PC-9 (cell line): ENCODE results near the gene TEX53. TPM values are rescaled to one million over a fixed set of nuclear protein-coding genes. Genes with fewer than 3 reads are reported as not detected.

ENCODE experiments used
- BruUV-seq: library from RNA; stranded (reverse); fragments of 400-500 nt; replicated peaks from 2 replicates; lab custom pipeline; 2021; lab: Mats Ljungman, UMichigan
- CTCF ChIA-PET: fragments of 300-600 bp; sonication (Branson Sonifier 250); formaldehyde crosslinking; loops from one replicate; lab custom pipeline; 2022; ENCODE audit warnings: antibody characterized with exemption; lab: Charles Lee
- POLR2A ChIA-PET: fragments of 300-600 bp; sonication (Branson Sonifier 250); formaldehyde crosslinking; loops from one replicate; lab custom pipeline; 2022; ENCODE audit warnings: antibody characterized with exemption; ENCODE audit not compliant: unreplicated experiment; lab: Charles Lee
- DNase-seq, 2 experiments: peaks; one replicate each; pipeline versions ENCODE4 v3.0.0 to v3.0.0-alpha.2; 2015 to 2022; ENCODE audit warnings: mixed read lengths in 1 of 2
- H2AFZ ChIP-seq: fragments of 200-600 bp; sonication (generic); 2 replicates; pipeline ENCODE4 v1.8.1; 2017; ENCODE audit warnings: antibody characterized with exemption
- H3F3A ChIP-seq: fragments of 200-600 bp; sonication (generic); 2 replicates; pipeline ENCODE4 v1.8.1; 2017; ENCODE audit warnings: antibody characterized with exemption, mild to moderate bottlenecking, low read depth; ENCODE audit not compliant: insufficient read depth
- H3K27ac ChIP-seq: fragments of 200-600 bp; sonication (generic); 2 replicates; pipeline ENCODE4 v1.6.1; 2016; ENCODE audit warnings: mixed run types
- H3K27me3 ChIP-seq: fragments of 200-600 bp; sonication (generic); 2 replicates; pipeline ENCODE4 v1.6.1; 2016; ENCODE audit warnings: low read depth, mixed run types; ENCODE audit not compliant: insufficient read depth
- H3K36me3 ChIP-seq: fragments of 200-600 bp; sonication (generic); 2 replicates; pipeline ENCODE4 v1.6.1; 2016; ENCODE audit warnings: low read depth, mixed run types
- H3K4me1 ChIP-seq: fragments of 200-600 bp; sonication (generic); replicated peaks from 2 replicates; pipeline ENCODE4 v1.6.1; 2016; ENCODE audit warnings: mixed run types; ENCODE audit not compliant: insufficient read depth
- H3K4me2 ChIP-seq: fragments of 200-600 bp; sonication (generic); 2 replicates; pipeline ENCODE4 v1.6.1; 2017; ENCODE audit warnings: mixed run types
- H3K4me3 ChIP-seq: fragments of 200-600 bp; sonication (generic); 2 replicates; pipeline ENCODE4 v1.6.1; 2016; ENCODE audit warnings: mixed run types
- H3K79me2 ChIP-seq: fragments of 200-600 bp; sonication (generic); 2 replicates; pipeline ENCODE4 v1.6.1; 2017; ENCODE audit warnings: low read depth, mixed run types
- H3K9me2 ChIP-seq: fragments of 200-600 bp; sonication (generic); 2 replicates; pipeline ENCODE4 v1.8.1; 2017; ENCODE audit warnings: mild to moderate bottlenecking; ENCODE audit not compliant: insufficient read depth
- H3K9me3 ChIP-seq: fragments of 200-600 bp; sonication (generic); 2 replicates; pipeline ENCODE4 v1.8.1; 2016; ENCODE audit warnings: low read depth; ENCODE audit not compliant: insufficient read depth
- H4K20me1 ChIP-seq: fragments of 200-600 bp; sonication (generic); 2 replicates; pipeline ENCODE4 v1.8.1; 2017; ENCODE audit not compliant: insufficient read depth
- EZH2 ChIP-seq: fragments of 200-600 bp; sonication (generic); IDR thresholded peaks from 2 replicates; pipeline ENCODE4 v1.8.0; 2017; ENCODE audit warnings: antibody characterized with exemption, low read depth
- intact Hi-C: fragments of 100-400 bp; cut with micrococcal nuclease; formaldehyde crosslinking; loops from one replicate; pipeline ENCODE4 v1.10.0; 2022; ENCODE audit not compliant: unreplicated experiment
- total RNA-seq: library from RNA; stranded (reverse); gene quantifications from 2 replicates; pipeline ENCODE4 v1.2.3, GENCODE V29; 2021
- TF ChIP-seq, protein P1 (sequence below): fragments of 200-600 bp; sonication (generic); conservative IDR thresholded peaks from 2 replicates; pipeline ENCODE4 v1.6.1; 2017; ENCODE audit warnings: mixed run types, antibody characterized with exemption, mild to moderate bottlenecking, moderate library complexity

TEX53 gene
- total RNA-seq, 1 experiment from 2014 or later, result not detected

DNA sequence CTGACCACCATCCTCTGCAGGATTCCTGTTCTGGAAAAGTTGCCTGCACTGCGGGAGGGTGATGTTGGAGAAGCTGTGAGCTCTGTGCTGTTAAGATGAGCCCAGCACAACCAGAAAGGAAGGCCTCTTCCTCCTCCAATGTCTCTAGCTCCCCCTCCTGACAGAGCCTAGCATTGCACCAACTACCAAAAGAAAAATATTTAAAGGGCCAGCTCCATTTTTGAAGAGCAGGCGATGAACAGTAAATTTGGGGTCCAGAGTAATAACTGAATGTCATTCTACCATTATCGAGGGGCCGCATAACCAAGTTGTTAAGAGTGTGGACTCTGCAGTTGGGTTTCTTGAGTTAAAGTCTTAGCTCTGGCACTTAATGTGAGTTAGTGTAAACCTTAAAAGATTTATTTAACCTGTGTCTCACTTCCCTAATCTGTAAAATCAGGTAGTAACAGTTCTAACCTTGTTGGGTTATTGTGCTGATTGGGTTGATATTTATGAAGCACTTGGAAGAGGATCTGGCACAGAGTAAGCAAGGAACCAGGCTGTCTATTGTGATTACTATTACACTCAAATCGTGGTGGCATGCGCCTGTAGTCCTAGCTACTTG is 3.9 kb downstream of the TEX53 start:
- Histone ChIP-seq H3K36me3 (no peaks in the 10 kb centered on the region), H3K4me2 (no peak overlapping the region), H3K4me3 (no peak overlapping the region), H3K27me3 (no peaks in the 10 kb centered on the region), H4K20me1 (no peaks in the 10 kb centered on the region; the same call in 1 of the 2 replicates), H3F3A (0 out of 2 replicates have a peak, but pooled peaks cover 4% of the 10 kb centered on the region), H3K4me1 (no peaks in the 10 kb centered on the region), H2AFZ (no peak overlapping the region), H3K9me2 (no peaks in the 10 kb centered on the region), H3K27ac (no peak overlapping the region), H3K9me3 (no peaks in the 10 kb centered on the region), H3K79me2 (no peaks in the 10 kb centered on the region)
- DNase-seq, result peak; percentile 60 to 79
- CTCF ChIA-PET, result interaction anchor here (0.5 to 2.5 kb wide), 19 partner anchors 8 to 362 kb away, joined by 3 to 27 read pairs (median 4); partner anchors contain the start of genes ATP6V1G1 and WHRN
- POLR2A ChIA-PET, result interaction anchor here (0.6 to 1.1 kb wide), 3 partner anchors 49 to 151 kb away, joined by 3 to 9 read pairs (median 3); partner anchors contain the start of gene ATP6V1G1
- TF ChIP-seq, protein P1, sequence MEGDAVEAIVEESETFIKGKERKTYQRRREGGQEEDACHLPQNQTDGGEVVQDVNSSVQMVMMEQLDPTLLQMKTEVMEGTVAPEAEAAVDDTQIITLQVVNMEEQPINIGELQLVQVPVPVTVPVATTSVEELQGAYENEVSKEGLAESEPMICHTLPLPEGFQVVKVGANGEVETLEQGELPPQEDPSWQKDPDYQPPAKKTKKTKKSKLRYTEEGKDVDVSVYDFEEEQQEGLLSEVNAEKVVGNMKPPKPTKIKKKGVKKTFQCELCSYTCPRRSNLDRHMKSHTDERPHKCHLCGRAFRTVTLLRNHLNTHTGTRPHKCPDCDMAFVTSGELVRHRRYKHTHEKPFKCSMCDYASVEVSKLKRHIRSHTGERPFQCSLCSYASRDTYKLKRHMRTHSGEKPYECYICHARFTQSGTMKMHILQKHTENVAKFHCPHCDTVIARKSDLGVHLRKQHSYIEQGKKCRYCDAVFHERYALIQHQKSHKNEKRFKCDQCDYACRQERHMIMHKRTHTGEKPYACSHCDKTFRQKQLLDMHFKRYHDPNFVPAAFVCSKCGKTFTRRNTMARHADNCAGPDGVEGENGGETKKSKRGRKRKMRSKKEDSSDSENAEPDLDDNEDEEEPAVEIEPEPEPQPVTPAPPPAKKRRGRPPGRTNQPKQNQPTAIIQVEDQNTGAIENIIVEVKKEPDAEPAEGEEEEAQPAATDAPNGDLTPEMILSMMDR, result peak; percentile 93
- TF ChIP-seq EZH2, result no peak
- intact Hi-C loops, result loop anchor here (1.0 kb wide), 4 partner anchors 166 to 314 kb away; no protein-coding TSS in a partner anchor
- no TSS peak for BruUV-seq

GRCh38 chr9:114652776-114653555 is 4.6 kb downstream of the TEX53 start:
- Histone ChIP-seq H2AFZ (no peak overlapping the region), H3K79me2 (no peaks in the 10 kb centered on the region), H3F3A (0 out of 2 replicates have a peak, but pooled peaks cover 4% of the 10 kb centered on the region), H3K9me3 (no peaks in the 10 kb centered on the region), H3K36me3 (no peaks in the 10 kb centered on the region), H3K9me2 (no peaks in the 10 kb centered on the region), H3K4me1 (no peaks in the 10 kb centered on the region), H4K20me1 (no peaks in the 10 kb centered on the region; the same call in 1 of the 2 replicates), H3K4me2 (no peak overlapping the region), H3K27me3 (no peaks in the 10 kb centered on the region), H3K27ac (no peak overlapping the region), H3K4me3 (no peak overlapping the region)
- BruUV-seq, result no TSS peak
- TF ChIP-seq, protein P1, result no peak
- no peak for TF ChIP-seq EZH2
- CTCF ChIA-PET, result interaction anchor here (0.5 to 2.5 kb wide), 20 partner anchors 8 to 362 kb away, joined by 3 to 27 read pairs (median 4); partner anchors contain the start of genes ATP6V1G1 and WHRN
- POLR2A ChIA-PET, result interaction anchor here (0.6 to 1.1 kb wide), 3 partner anchors 48 to 151 kb away, joined by 3 to 9 read pairs (median 3); partner anchors contain the start of gene ATP6V1G1
- intact Hi-C loops, result loop anchor here (1.0 kb wide), 4 partner anchors 166 to 314 kb away; no protein-coding TSS in a partner anchor
- DNase-seq, result no peak

- intact Hi-C loops, result no loop called here
- no peak overlapping the region for H3K27ac ChIP-seq
- 0 out of 2 replicates have a peak, but pooled peaks cover 4% of the 10 kb centered on the region for H3K9me3 ChIP-seq
- no peak overlapping the region for H3K4me2 ChIP-seq
- DNase-seq, result no peak
- no peaks in the 10 kb centered on the region for H3K4me1 ChIP-seq
- H3K79me2 ChIP-seq, result no peaks in the 10 kb centered on the region
- H3K27me3 ChIP-seq, result no peaks in the 10 kb centered on the region
- H4K20me1 ChIP-seq, result no peaks in the 10 kb centered on the region; the same call in 1 of the 2 replicates
- no peak overlapping the region for H3K4me3 ChIP-seq
- no peak overlapping the region for H2AFZ ChIP-seq
- TF ChIP-seq EZH2, result no peak
- TF ChIP-seq, protein P1, result no peak
- no peaks in the 10 kb centered on the region for H3F3A ChIP-seq
- H3K9me2 ChIP-seq, result no peaks in the 10 kb centered on the region
- ChIA-PET POLR2A (no interaction called here), CTCF (no interaction called here)
- BruUV-seq, result no TSS peak
- H3K36me3 ChIP-seq, result no peaks in the 10 kb centered on the region
Observed at GRCh38 chr9:114643896-114644295, 13.7 kb downstream of the TEX53 start.
